Peyer's patch (tissue), 4 donors: ENCODE results near the gene PLOD3.

Experiments
- CTCF ChIP-seq, 6 experiments: fragments of 450-650 bp in 4 of 6; fragments of 200-600 bp in 2 of 6; sonication (generic) in 1 of 6; IDR thresholded peaks; one replicate each; pipeline ENCODE4 v1.5.1; 2017 to 2019; ENCODE audit warnings: antibody characterized with exemption in 6 of 6, mild to moderate bottlenecking in 3 of 6, moderate library complexity in 1 of 6
- POLR2A ChIP-seq, 2 donors: fragments of 450-650 bp; IDR thresholded peaks; one replicate each; pipeline ENCODE4 v1.5.1; 2017; ENCODE audit warnings: antibody characterized with exemption in 2 of 2, mild to moderate bottlenecking in 2 of 2, moderate library complexity in 2 of 2

- TF ChIP-seq CTCF (IDR thresholded peaks at IDR 0.05) (no peak), POLR2A (IDR thresholded peaks at IDR 0.05) (no peak)
These were observed 43.6 kb downstream of the PLOD3 start for GRCh38 chr7:101173752-101174244.
